GM20000 (cell line): ENCODE measurements around the gene SLC24A5.

Experiments
- DNase-seq: peaks from one replicate; pipeline ENCODE4 v3.0.0; 2012; ENCODE audit warnings: low spot score
- CTCF ChIP-seq: IDR thresholded peaks from 2 replicates; pipeline ENCODE4 v1.5.1; 2012; ENCODE audit warnings: mild to moderate bottlenecking, control low read depth; ENCODE audit errors: extremely low read depth, missing control alignments

The SLC24A5 gene

GRCh38 chr15:48086133-48086532, 34.7 kb upstream of the SLC24A5 start:
- no peak for TF ChIP-seq CTCF

GRCh38 chr15:48086576-48086975, 34.2 kb upstream of the SLC24A5 start:
- TF ChIP-seq CTCF, result no peak
- no peak for DNase-seq

More at GRCh38 chr15:48086133-48086532, 34.7 kb upstream of the SLC24A5 start:
- no peak for DNase-seq

GRCh38 chr15:48087844-48088243, 32.9 kb upstream of the SLC24A5 start:
- DNase-seq, result no peak
- TF ChIP-seq CTCF, result no peak

GRCh38 chr15:48089702-48090101, 31.1 kb upstream of the SLC24A5 start:
- TF ChIP-seq CTCF, result no peak
- DNase-seq, result no peak

GRCh38 chr15:48090115-48090514, 30.7 kb upstream of the SLC24A5 start:
- no peak for DNase-seq
- no peak for TF ChIP-seq CTCF

GRCh38 chr15:48090666-48091065, 30.1 kb upstream of the SLC24A5 start:
- no peak for TF ChIP-seq CTCF
- DNase-seq, result no peak

- TF ChIP-seq CTCF, result no peak
Observed at GRCh38 chr15:48091522-48091921, 29.3 kb upstream of the SLC24A5 start.

More at GRCh38 chr15:48091522-48091921, 29.3 kb upstream of the SLC24A5 start:
- no peak for DNase-seq
